Gastroesophageal sphincter (tissue), 3 donors: ENCODE data around the gene TNFSF12.

Experiments
- EP300 ChIP-seq: sonication (generic); formaldehyde crosslinking; IDR thresholded peaks from one replicate; pipeline ENCODE4 v1.6.1; 2017; ENCODE audit warnings: antibody characterized with exemption, mild to moderate bottlenecking
- POLR2A ChIP-seq, 2 donors: fragments of 450-650 bp; IDR thresholded peaks; one replicate each; pipeline ENCODE4 v1.6.1; 2017; ENCODE audit warnings: antibody characterized with exemption in 2 of 2, mild to moderate bottlenecking in 2 of 2, moderate library complexity in 1 of 2
- POLR2AphosphoS5 ChIP-seq: sonication (generic); formaldehyde crosslinking; IDR thresholded peaks from one replicate; pipeline ENCODE4 v1.6.1; 2017; ENCODE audit warnings: antibody characterized with exemption
- TF ChIP-seq, protein P1 (sequence below), 4 experiments: fragments of 200-600 bp in 2 of 4; fragments of 450-650 bp in 2 of 4; sonication (generic) in 1 of 4; IDR thresholded peaks; one replicate each; pipeline ENCODE4 v1.5.1; 2017 to 2019; ENCODE audit warnings: antibody characterized with exemption in 4 of 4, mild to moderate bottlenecking in 2 of 4, moderate library complexity in 2 of 4

DNA sequence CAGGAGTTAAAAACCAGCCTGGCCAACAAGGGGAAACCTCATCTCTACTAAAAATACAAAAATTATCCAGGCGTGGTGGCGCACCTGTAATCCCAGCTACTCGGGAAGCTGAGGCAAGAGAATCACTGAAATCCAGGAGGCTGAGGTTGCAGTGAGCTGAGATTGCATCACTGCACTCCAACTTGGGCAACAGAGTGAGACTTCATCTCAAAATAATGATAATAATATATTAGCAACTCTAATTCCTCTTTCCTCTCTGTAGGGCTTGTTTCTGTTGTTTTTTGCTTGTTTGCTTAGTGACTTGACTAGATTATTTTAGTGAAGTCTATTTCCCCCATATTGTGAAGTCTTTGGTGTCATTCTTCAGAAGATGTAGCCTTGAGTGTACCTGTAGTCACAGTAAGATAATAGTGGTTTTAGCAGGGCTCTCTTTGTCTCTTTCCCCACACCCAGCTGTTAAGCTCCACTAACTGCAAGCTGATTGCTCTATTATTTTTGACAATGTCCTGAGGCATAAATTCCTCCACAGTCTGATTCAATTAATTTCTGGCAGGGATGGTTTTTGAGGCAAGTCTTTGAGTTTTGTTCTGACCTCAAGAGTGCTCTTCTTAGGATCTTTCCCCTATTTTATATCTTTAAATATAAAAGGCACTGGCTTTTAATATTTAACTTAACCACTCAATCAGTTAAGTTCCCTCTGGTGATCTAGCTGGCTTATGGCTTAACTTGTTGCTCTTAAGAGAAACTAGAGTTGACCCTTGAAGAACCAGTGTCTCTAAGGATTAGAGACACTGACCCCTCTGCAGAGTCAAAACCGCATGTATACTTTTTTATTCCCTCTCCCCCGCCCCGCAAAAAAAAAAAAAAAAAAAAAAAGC, 18.6 kb upstream of the TNFSF12 start:
- TF ChIP-seq, protein P1, sequence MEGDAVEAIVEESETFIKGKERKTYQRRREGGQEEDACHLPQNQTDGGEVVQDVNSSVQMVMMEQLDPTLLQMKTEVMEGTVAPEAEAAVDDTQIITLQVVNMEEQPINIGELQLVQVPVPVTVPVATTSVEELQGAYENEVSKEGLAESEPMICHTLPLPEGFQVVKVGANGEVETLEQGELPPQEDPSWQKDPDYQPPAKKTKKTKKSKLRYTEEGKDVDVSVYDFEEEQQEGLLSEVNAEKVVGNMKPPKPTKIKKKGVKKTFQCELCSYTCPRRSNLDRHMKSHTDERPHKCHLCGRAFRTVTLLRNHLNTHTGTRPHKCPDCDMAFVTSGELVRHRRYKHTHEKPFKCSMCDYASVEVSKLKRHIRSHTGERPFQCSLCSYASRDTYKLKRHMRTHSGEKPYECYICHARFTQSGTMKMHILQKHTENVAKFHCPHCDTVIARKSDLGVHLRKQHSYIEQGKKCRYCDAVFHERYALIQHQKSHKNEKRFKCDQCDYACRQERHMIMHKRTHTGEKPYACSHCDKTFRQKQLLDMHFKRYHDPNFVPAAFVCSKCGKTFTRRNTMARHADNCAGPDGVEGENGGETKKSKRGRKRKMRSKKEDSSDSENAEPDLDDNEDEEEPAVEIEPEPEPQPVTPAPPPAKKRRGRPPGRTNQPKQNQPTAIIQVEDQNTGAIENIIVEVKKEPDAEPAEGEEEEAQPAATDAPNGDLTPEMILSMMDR (IDR thresholded peaks at IDR 0.05) = no peak
- TF ChIP-seq EP300 (no peak), POLR2A (IDR thresholded peaks at IDR 0.05) (no peak), POLR2AphosphoS5 (no peak)
